Psoas muscle (tissue), 8 donors: ENCODE data around the gene SLX1A. TPM values are rescaled to one million over a fixed set of nuclear protein-coding genes. Genes with fewer than 3 reads are reported as not detected.
"Not testable (repeated sequence)": the region's sequence is repeated elsewhere in the genome, so short reads cannot be mapped to it uniquely, and the experiment has no call there.

ENCODE experiments used
- ATAC-seq, 4 donors: fragments of 200-7000 bp; cut with Tn5 transposase; one replicate each; pipeline ENCODE4 v1.9.1; 2020; ENCODE audit warnings: moderate library complexity in 3 of 4, mild to moderate bottlenecking in 2 of 4
- DNase-seq, 2 donors: peaks; one replicate each; pipeline ENCODE4 v3.0.0-alpha.2; 2020
- H3K27ac ChIP-seq: fragments of 200-600 bp; one replicate; pipeline ENCODE4 v1.8.0; 2022
- H3K27me3 ChIP-seq, 3 donors: fragments of 200-600 bp in 1 of 3; one replicate each; pipeline versions ENCODE4 v1.6.1 to v1.8.0; 2013 to 2022; ENCODE audit warnings: low read length in 2 of 3, mild to moderate bottlenecking in 2 of 3, moderate library complexity in 1 of 3; ENCODE audit not compliant: insufficient read depth in 3 of 3
- H3K36me3 ChIP-seq, 2 donors: fragments of 200-600 bp in 1 of 2; one replicate each; pipeline versions ENCODE4 v1.6.1 to v1.8.0; 2013 to 2022; ENCODE audit warnings: low read depth in 1 of 2, mild to moderate bottlenecking in 1 of 2, moderate library complexity in 1 of 2; ENCODE audit not compliant: insufficient read depth in 1 of 2
- H3K4me1 ChIP-seq: fragments of 200-600 bp; one replicate; pipeline ENCODE4 v1.8.0; 2022
- H3K4me3 ChIP-seq: fragments of 200-600 bp; one replicate; pipeline ENCODE4 v1.8.0; 2022; ENCODE audit warnings: mild to moderate bottlenecking
- H3K9me3 ChIP-seq: fragments of 200-600 bp; one replicate; pipeline ENCODE4 v1.8.0; 2022
- CTCF ChIP-seq: fragments of 200-600 bp; IDR thresholded peaks from one replicate; pipeline ENCODE4 v1.8.0; 2022; ENCODE audit warnings: antibody characterized with exemption
- WGBS, 3 donors: extraction: QIAGEN DNeasy Blood & Tissue Kit; methylation state at CpG; one replicate each; pipeline versions ENCODE4 v1.1.6 to v1.1.7; 2013; 5-methylcytosine and 5-hydroxymethylcytosine counted together
- intact Hi-C, 2 donors: fragments of 100-400 bp; cut with DNase I; formaldehyde crosslinking; loops; one replicate each; pipeline versions ENCODE4 v1.11.0 to v1.14.2; 2022
- polyA plus RNA-seq, 3 donors: library from polyadenylated mRNA; stranded (reverse); fragments of 200-250 nt; gene quantifications; one replicate each; pipeline ENCODE4 v1.2.3, GENCODE V29; 2013
- total RNA-seq, 4 donors: library from RNA; stranded (reverse); fragmentation: NEBNext Ultra II Directional in 2 of 4; extraction: Animal tissue kit (Norgen Biotek cat#: 25700) in 2 of 4; gene quantifications; one replicate each; pipeline versions ENCODE4 v1.2.1 to v1.2.4, GENCODE V29; 2021 to 2023
- donor health status: healthy with polysubstance abuse.
- donor health status: DM: no; HTN: no; CAD: no; lungs with moderate emphysema.
- donor health status: Bipolar disorder and iron deficiency.
- donor health status: healthy.
- donor health status: DM: yes; HTN: yes; CAD: no.
- donor health status: DM: no; HTN: no; CAD: no.
- donor health status: DM: no; HTN: no; CAD: no.
- donor health status: DM: yes; HTN: yes; CAD: no.

The SLX1A gene
- total and polyA plus RNA-seq, 7 donors, result 9.2 to 45.2 (median 34.5) TPM

DNA sequence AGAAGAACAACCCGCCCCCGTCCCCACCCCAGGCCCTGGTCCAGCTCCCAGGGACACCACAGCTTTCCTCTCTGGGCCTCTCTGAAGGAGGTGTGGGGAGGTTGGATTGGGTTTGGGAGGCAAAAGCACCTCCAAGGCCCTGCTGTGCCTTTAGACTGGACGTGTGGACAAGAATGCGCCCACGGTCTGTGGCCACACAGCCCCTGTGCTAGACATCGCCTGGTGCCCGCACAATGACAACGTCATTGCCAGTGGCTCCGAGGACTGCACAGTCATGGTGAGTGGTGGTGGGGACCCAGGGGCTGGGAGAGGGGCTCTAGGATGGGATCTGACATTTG is 7.3 kb upstream of the SLX1A start:
- no peak for ATAC-seq
- H3K4me3 ChIP-seq, result peak overlapping the region; percentile 11

GRCh38 chr16:30186782-30187555 is 6.7 kb upstream of the SLX1A start:
- no peaks in the 10 kb centered on the region for H3K36me3 ChIP-seq
- ATAC-seq, result peak; percentile 31 to 64 (median 47)
- peaks cover 4% of the 10 kb centered on the region for H3K4me1 ChIP-seq
- H3K27ac ChIP-seq, result no peak overlapping the region
- 58 to 61% (median 58%) methylated on average over 35 to 36 of the region's 36 CpGs for WGBS, 3 donors
- H3K27me3 ChIP-seq, result no peaks in the 10 kb centered on the region
- TF ChIP-seq CTCF, result peak; percentile 49
- H3K4me3 ChIP-seq, result peak overlapping the region; percentile 11
- H3K9me3 ChIP-seq, result no peaks in the 10 kb centered on the region
- intact Hi-C loops, result no loop called here
- DNase-seq, result peak; percentile 78 to 89

More for the DNA sequence above, 7.3 kb upstream of the SLX1A start:
- H3K4me1 ChIP-seq, result peaks cover 4% of the 10 kb centered on the region
- no peak for DNase-seq
- WGBS, 3 donors, result 75 to 88% (median 83%) methylated on average over 9 of the region's 9 CpGs
- no peak overlapping the region for H3K27ac ChIP-seq
- H3K9me3 ChIP-seq, result no peaks in the 10 kb centered on the region
- intact Hi-C loops, result no loop called here
- no peak for TF ChIP-seq CTCF
- no peaks in the 10 kb centered on the region for H3K27me3 ChIP-seq
- no peaks in the 10 kb centered on the region for H3K36me3 ChIP-seq

DNA sequence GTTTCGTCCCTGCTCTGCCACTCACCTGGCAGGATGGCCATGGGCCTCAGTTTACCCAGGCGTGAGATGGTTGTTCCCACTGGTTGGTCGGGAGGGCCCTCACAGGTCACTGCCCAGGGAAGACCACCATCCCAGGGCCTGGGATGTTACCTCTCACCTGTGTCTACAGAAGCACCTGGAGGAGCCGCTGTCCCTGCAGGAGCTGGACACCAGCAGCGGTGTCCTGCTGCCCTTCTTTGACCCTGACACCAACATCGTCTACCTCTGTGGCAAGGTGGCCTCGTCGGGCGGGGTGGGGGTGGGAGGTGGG is 6.2 kb upstream of the SLX1A start:
- Histone ChIP-seq H3K27me3 (no peaks in the 10 kb centered on the region), H3K27ac (no peak overlapping the region), H3K4me3 (no peak overlapping the region), H3K4me1 (peaks cover 4% of the 10 kb centered on the region), H3K9me3 (no peaks in the 10 kb centered on the region), H3K36me3 (no peaks in the 10 kb centered on the region)
- intact Hi-C loops, result no loop called here
- no peak for TF ChIP-seq CTCF
- ATAC-seq (no peak), DNase-seq (no peak)
- WGBS, 3 donors, result 72 to 88% (median 80%) methylated on average over 7 to 9 of the region's 9 CpGs

GRCh38 chr16:30187971-30188561 is 5.6 kb upstream of the SLX1A start:
- no peak for ATAC-seq
- Histone ChIP-seq H3K4me3 (no peak overlapping the region), H3K4me1 (peaks cover 4% of the 10 kb centered on the region), H3K9me3 (no peaks in the 10 kb centered on the region), H3K27me3 (no peaks in the 10 kb centered on the region), H3K27ac (no peak overlapping the region), H3K36me3 (no peaks in the 10 kb centered on the region)
- intact Hi-C loops, result no loop called here
- WGBS, 3 donors, result 90 to 94% (median 92%) methylated on average over 22 to 23 of the region's 23 CpGs
- DNase-seq, result peak in 1 of 2 donors; percentile 49
- TF ChIP-seq CTCF, result no peak

GRCh38 chr16:30191158-30191557 is 2.5 kb upstream of the SLX1A start:
- peak in 1 of 2 donors; percentile 26 for DNase-seq
- H3K36me3 ChIP-seq, H3K4me3 ChIP-seq, H3K4me1 ChIP-seq, H3K27ac ChIP-seq, intact Hi-C loops, ATAC-seq, H3K27me3 ChIP-seq, H3K9me3 ChIP-seq: not testable (repeated sequence)
- WGBS, 3 donors, result 94 to 100% (median 95%) methylated on average over 3 to 5 of the region's 12 CpGs

- WGBS, 3 donors, result no CpG with 5 or more reads among the region's 21 CpGs
- H3K9me3 ChIP-seq, H3K4me3 ChIP-seq, H3K27ac ChIP-seq, H3K36me3 ChIP-seq, H3K27me3 ChIP-seq, H3K4me1 ChIP-seq, intact Hi-C loops, DNase-seq: not testable (repeated sequence)
- peak; percentile 2 to 21 (median 14) for ATAC-seq
Observed at GRCh38 chr16:30193098-30193497, 577 bp upstream of the SLX1A start.

GRCh38 chr16:30194172-30194925 is 674 bp downstream of the SLX1A start:
- H3K36me3 ChIP-seq, H3K9me3 ChIP-seq, H3K4me1 ChIP-seq, intact Hi-C loops, H3K27ac ChIP-seq, H3K27me3 ChIP-seq: not testable (repeated sequence)
- 7 to 11% (median 11%) methylated on average over 12 to 18 of the region's 60 CpGs for WGBS, 3 donors
- peak overlapping the region; percentile 57 for H3K4me3 ChIP-seq
- ATAC-seq (peak; percentile 54 to 69 (median 66)), DNase-seq (peak in 1 of 2 donors; percentile 55)
